Activated naive CD4-positive, alpha-beta T cell treated with anti-CD3 and anti-CD28 coated beads, Interleukin-2, amount 50 U/mL, for 72 hours (primary cell): ENCODE measurements around the gene ABLIM3. TPM values are rescaled to one million over a fixed set of nuclear protein-coding genes. Genes with fewer than 3 reads are reported as not detected.

Experiments
- ATAC-seq, 2 donors: fragments of 150-1000 bp; cut with Tn5 transposase; 2 replicates each; pipeline ENCODE4 v1.10.0; 2021; ENCODE audit warnings: mild to moderate bottlenecking in 2 of 2, moderate library complexity in 2 of 2
- DNase-seq, 2 donors: peaks; one replicate each; pipeline ENCODE4 v3.0.0; 2021 to 2022; ENCODE audit warnings: low spot score in 2 of 2
- H3K27ac Mint-ChIP-seq, 2 donors: one replicate each; pipeline ENCODE4 v1.8.0; 2022; ENCODE audit warnings: mild to moderate bottlenecking in 2 of 2, mixed read lengths in 2 of 2
- H3K36me3 Mint-ChIP-seq, 2 donors: one replicate each; pipeline ENCODE4 v1.8.0; 2022; ENCODE audit warnings: mixed read lengths in 2 of 2
- H3K9me3 Mint-ChIP-seq, 2 donors: one replicate each; pipeline ENCODE4 v1.8.0; 2022; ENCODE audit warnings: mixed read lengths in 2 of 2
- total RNA-seq, 2 donors: library from RNA; stranded (reverse); gene quantifications; one replicate each; pipeline ENCODE4 v1.2.3, GENCODE V29; 2022

ABLIM3 gene
- total RNA-seq, 2 donors from 2014 or later: 0.14 to 0.53 TPM

GRCh38 chr5:149309354-149309753, 168.1 kb downstream of the ABLIM3 start:
- H3K9me3 Mint-ChIP-seq: no peaks in the 10 kb centered on the region
- no peak for ATAC-seq
- no peak for DNase-seq
- H3K27ac Mint-ChIP-seq: no peak overlapping the region
- H3K36me3 Mint-ChIP-seq: no peaks in the 10 kb centered on the region

Other genes with a start within 250 kb of the ABLIM3 start
- gene SH3TC2, start 78.4 kb upstream of the ABLIM3 start, total RNA-seq: not detected
- gene AFAP1L1, start 130.4 kb downstream of the ABLIM3 start, total RNA-seq: under 1 TPM; 0.07 to 0.99 TPM
- gene GRPEL2, start 204.0 kb downstream of the ABLIM3 start, total RNA-seq: 10 to 100 TPM; 26.9 to 43.0 TPM
- 10 to 100 TPM; 14.2 to 19.7 TPM for gene PCYOX1L, start 216.6 kb downstream of the ABLIM3 start, total RNA-seq
- not detected for gene IL17B, start 237.8 kb downstream of the ABLIM3 start, total RNA-seq